Ishikawa (cell line): Measurements from ENCODE around the gene GPD2.

ENCODE experiments used
- CEBPB ChIP-seq: IDR thresholded peaks from 2 replicates; pipeline ENCODE4 v1.6.1; 2012
- CREB1 ChIP-seq: IDR thresholded peaks from 2 replicates; pipeline ENCODE4 v1.6.1; 2012; ENCODE audit warnings: low read depth
- EGR1 ChIP-seq: IDR thresholded peaks from 2 replicates; pipeline ENCODE4 v1.6.1; 2012
- EP300 ChIP-seq: IDR thresholded peaks from 2 replicates; pipeline ENCODE4 v1.6.1; 2012; ENCODE audit warnings: borderline replicate concordance
- FOXM1 ChIP-seq: IDR thresholded peaks from 2 replicates; pipeline ENCODE4 v1.6.1; 2012; ENCODE audit warnings: low read depth, borderline replicate concordance
- MAX ChIP-seq: IDR thresholded peaks from 2 replicates; pipeline ENCODE4 v1.6.1; 2012
- NFIC ChIP-seq: IDR thresholded peaks from 2 replicates; pipeline ENCODE4 v1.6.1; 2012
- RAD21 ChIP-seq: IDR thresholded peaks from 2 replicates; pipeline ENCODE4 v1.6.1; 2012; ENCODE audit warnings: low read depth
- REST ChIP-seq: IDR thresholded peaks from 2 replicates; pipeline ENCODE4 v1.6.1; 2012; ENCODE audit warnings: low read depth, mild to moderate bottlenecking
- TAF1 ChIP-seq: IDR thresholded peaks from 2 replicates; pipeline ENCODE4 v1.6.1; 2012; ENCODE audit warnings: low read depth, mild to moderate bottlenecking
- TCF12 ChIP-seq: IDR thresholded peaks from 2 replicates; pipeline ENCODE4 v1.6.1; 2012; ENCODE audit warnings: low read depth
- TEAD4 ChIP-seq: IDR thresholded peaks from 2 replicates; pipeline ENCODE4 v1.6.1; 2012
- USF1 ChIP-seq: IDR thresholded peaks from 2 replicates; pipeline ENCODE4 v1.6.1; 2012
- YY1 ChIP-seq: IDR thresholded peaks from 2 replicates; pipeline ENCODE4 v1.6.1; 2012; ENCODE audit warnings: low read depth
- ZBTB7A ChIP-seq: IDR thresholded peaks from 2 replicates; pipeline ENCODE4 v1.6.1; 2012; ENCODE audit warnings: low read depth

Gene GPD2

GRCh38 chr2:156434461-156435291 lies 1.5 kb upstream of the GPD2 start:
- TF ChIP-seq RAD21 = no peak
- TF ChIP-seq YY1 = no peak
- no peak for TF ChIP-seq ZBTB7A
- no peak for TF ChIP-seq NFIC
- no peak for TF ChIP-seq EP300
- no peak for TF ChIP-seq TCF12
- TF ChIP-seq TEAD4 = no peak

GRCh38 chr2:156435396-156435717 lies 822 bp upstream of the GPD2 start:
- TF ChIP-seq NFIC (peak; percentile 96), REST (no peak), RAD21 (peak; percentile 2; the same call in 1 of the 2 replicates), USF1 (no peak), MAX (no peak), YY1 (no peak), FOXM1 (peak; percentile 9; the same call in 1 of the 2 replicates), TAF1 (no peak), TEAD4 (peak; percentile 65; the same call in 1 of the 2 replicates), CEBPB (no peak), ZBTB7A (peak; percentile 98), CREB1 (no peak), TCF12 (peak; percentile 66; the same call in 1 of the 2 replicates), EGR1 (no peak), EP300 (peak; percentile 73)

GRCh38 chr2:156436497-156437085 lies 412 bp downstream of the GPD2 start:
- TF ChIP-seq CEBPB (no peak), TEAD4 (no peak), ZBTB7A (no peak), TAF1 (no peak), CREB1 (no peak), TCF12 (no peak), MAX (no peak), FOXM1 (no peak), YY1 (no peak), USF1 (no peak)

- no peak for TF ChIP-seq TAF1
- no peak for TF ChIP-seq ZBTB7A
- TF ChIP-seq EP300 = no peak
- TF ChIP-seq EGR1 = no peak
- no peak for TF ChIP-seq CREB1
- TF ChIP-seq CEBPB = no peak
- no peak for TF ChIP-seq NFIC
- no peak for TF ChIP-seq USF1
- TF ChIP-seq TEAD4 = no peak
- TF ChIP-seq RAD21 = no peak
- TF ChIP-seq MAX = no peak
- TF ChIP-seq TCF12 = no peak
- no peak for TF ChIP-seq YY1
- no peak for TF ChIP-seq FOXM1
- TF ChIP-seq REST = no peak
These were observed 1.2 kb downstream of the GPD2 start for GRCh38 chr2:156437272-156437930.
